ENCODE data around the gene LRRC49. TPM values are rescaled to one million over a fixed set of nuclear protein-coding genes. Genes with fewer than 3 reads are reported as not detected.
"Not testable (repeated sequence)": the region's sequence is repeated elsewhere in the genome, so short reads cannot be mapped to it uniquely, and the experiment has no call there.

Gene LRRC49
- total RNA-seq, 1 donor from 2014 or later: 86.6 TPM

DNA sequence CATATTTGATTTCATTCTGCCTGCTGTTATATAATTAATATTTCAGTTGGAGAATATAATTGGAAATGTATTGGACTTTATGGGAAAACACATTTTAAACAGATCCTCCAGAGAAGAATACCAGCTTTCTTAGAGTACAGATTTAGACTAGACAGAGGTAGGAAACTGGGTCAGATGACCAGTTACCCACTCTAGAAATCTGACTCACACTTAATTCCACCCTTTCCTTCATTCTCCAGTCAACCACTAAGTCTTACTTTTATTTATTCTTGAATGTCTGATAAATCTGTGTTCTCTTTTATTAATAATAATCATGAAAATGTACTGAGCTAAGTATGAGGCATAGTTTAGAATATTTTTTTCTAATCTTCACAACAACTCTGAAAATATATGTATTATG lies 110.7 kb downstream of the LRRC49 start:
- intact Hi-C loops (cut with micrococcal nuclease): no loop called here
- no peaks in the 10 kb centered on the region for H3K27me3 ChIP-seq (ENCODE audit: low read depth)
- TF ChIP-seq, protein P1, sequence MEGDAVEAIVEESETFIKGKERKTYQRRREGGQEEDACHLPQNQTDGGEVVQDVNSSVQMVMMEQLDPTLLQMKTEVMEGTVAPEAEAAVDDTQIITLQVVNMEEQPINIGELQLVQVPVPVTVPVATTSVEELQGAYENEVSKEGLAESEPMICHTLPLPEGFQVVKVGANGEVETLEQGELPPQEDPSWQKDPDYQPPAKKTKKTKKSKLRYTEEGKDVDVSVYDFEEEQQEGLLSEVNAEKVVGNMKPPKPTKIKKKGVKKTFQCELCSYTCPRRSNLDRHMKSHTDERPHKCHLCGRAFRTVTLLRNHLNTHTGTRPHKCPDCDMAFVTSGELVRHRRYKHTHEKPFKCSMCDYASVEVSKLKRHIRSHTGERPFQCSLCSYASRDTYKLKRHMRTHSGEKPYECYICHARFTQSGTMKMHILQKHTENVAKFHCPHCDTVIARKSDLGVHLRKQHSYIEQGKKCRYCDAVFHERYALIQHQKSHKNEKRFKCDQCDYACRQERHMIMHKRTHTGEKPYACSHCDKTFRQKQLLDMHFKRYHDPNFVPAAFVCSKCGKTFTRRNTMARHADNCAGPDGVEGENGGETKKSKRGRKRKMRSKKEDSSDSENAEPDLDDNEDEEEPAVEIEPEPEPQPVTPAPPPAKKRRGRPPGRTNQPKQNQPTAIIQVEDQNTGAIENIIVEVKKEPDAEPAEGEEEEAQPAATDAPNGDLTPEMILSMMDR (IDR thresholded peaks at IDR 0.05; ENCODE audit: borderline replicate concordance): no peak

DNA sequence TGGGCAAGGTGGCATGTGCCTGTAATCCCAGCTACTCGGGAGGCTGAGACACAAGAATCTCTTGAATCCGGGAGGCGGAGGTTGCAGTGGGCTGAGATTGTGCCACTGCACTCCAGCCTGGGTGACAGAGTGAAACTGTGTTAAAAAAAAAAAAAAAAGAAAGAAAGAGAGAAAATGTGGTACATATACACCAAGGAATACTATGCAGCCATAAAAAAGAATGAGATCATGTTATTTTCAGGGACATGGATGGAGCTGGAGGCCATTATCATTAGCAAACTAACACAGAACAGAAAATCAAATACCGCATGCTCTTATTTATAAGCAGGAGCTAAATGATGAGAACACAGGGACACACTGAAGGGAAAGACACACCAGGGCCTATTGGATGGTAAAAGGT lies 111.9 kb downstream of the LRRC49 start:
- DNase-seq; intact Hi-C loops (cut with micrococcal nuclease); H3K27ac ChIP-seq (replicated peaks); H3K27me3 ChIP-seq (ENCODE audit: low read depth); H3K4me1 ChIP-seq; H3K4me3 ChIP-seq; H3K9me3 ChIP-seq (replicated peaks): not testable (repeated sequence)
- H3K36me3 ChIP-seq: peaks cover 11% of the 10 kb centered on the region

More for the DNA sequence above, 110.7 kb downstream of the LRRC49 start:
- Histone ChIP-seq H3K36me3 (peaks cover 23% of the 10 kb centered on the region), H3K4me1 (no peaks in the 10 kb centered on the region), H3K4me3 (no peak overlapping the region), H3K27ac (replicated peaks) (no peak overlapping the region), H3K9me3 (replicated peaks) (peaks cover 14% of the 10 kb centered on the region)
- no peak for DNase-seq

DNA sequence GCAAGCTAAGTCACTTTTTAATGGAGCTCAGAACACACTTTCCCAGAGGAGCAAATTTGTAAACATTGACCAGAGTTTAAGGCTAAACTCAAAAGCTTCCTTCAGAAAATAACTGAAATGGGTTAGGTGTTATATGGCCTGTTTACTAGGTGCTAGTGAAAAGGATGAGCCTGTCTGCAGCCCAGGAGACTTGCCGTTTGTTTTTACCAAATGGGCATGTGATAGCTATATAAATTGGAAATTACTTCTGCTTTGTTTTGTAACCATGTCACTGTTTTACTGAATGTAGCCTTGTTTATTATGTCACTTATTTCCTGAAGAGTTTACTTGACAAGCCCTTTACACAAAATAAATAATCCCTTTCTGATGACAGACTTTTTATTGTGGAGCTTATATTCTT lies 113.3 kb downstream of the LRRC49 start:
- Histone ChIP-seq H3K36me3 (peaks cover 9% of the 10 kb centered on the region), H3K4me1 (peaks cover 3% of the 10 kb centered on the region), H3K4me3 (no peak overlapping the region), H3K27ac (replicated peaks) (no peak overlapping the region), H3K27me3 (ENCODE audit: low read depth) (no peaks in the 10 kb centered on the region), H3K9me3 (replicated peaks) (peaks cover 4% of the 10 kb centered on the region)
- no peak for DNase-seq
- TF ChIP-seq, protein P1 (IDR thresholded peaks at IDR 0.05; ENCODE audit: borderline replicate concordance): no peak
- intact Hi-C loops (cut with micrococcal nuclease): no loop called here

DNA sequence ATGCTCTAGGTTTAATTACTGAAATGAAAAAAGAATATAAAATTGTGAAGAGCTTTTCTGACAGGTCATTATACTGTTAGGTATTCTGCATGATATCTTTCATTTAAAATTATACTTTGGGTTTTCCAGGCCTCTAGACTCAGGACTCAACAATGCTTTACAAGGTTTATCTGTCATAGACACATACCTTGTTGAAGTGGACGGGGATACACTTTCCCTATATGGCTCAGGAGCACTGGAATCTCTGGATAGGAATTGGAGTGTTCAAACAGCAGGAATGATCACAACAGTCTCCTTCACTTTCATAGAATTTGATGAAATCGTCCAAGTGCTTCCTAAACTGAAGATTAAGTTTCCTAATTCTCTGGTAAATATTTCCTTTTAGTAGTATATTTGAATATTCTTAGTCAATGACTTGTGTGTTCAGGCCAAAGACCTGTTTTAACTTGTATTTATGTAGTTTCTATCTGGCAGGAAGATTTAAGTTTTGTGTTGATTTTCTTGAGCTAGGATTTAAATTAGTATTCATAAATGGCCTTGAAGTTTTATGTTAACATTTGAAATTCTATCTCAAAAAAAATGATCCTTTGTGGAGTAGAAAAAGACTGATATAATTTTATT lies 115.7 kb downstream of the LRRC49 start:
- Histone ChIP-seq H3K4me3 (peak overlapping the region; percentile 62), H3K4me1 (peaks cover 8% of the 10 kb centered on the region), H3K9me3 (replicated peaks) (peaks cover 4% of the 10 kb centered on the region), H3K27me3 (ENCODE audit: low read depth) (no peaks in the 10 kb centered on the region), H3K27ac (replicated peaks) (peak overlapping the region; percentile 60), H3K36me3 (peaks cover 8% of the 10 kb centered on the region)
- DNase-seq: no peak
- TF ChIP-seq, protein P1 (IDR thresholded peaks at IDR 0.05; ENCODE audit: borderline replicate concordance): no peak
- intact Hi-C loops (cut with micrococcal nuclease): no loop called here

DNA sequence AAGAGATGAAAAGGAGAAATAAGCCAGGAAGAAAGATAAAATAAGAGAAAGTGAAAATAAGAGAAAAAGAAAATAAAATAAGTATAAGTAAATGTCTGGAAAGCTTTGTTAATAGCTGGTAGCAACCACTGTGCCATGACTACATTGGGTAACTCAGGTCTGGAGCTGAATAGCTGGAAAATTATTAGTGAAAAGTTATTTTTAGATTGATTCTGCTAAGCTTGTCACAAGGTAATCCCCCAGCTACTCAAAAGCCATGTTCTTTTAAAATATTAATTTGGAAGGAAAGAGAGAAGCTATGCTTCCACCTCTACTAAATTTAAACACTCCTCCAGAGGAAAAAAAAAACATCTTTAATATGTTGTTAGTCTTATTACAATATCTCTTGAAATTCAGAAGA lies 117.8 kb downstream of the LRRC49 start:
- peaks cover 8% of the 10 kb centered on the region for H3K4me1 ChIP-seq
- H3K27me3 ChIP-seq (ENCODE audit: low read depth): no peaks in the 10 kb centered on the region
- peaks cover 17% of the 10 kb centered on the region for H3K36me3 ChIP-seq
- intact Hi-C loops (cut with micrococcal nuclease): loop anchor here (10.0 kb wide), 1 partner anchor 94 kb away; no protein-coding TSS in a partner anchor
- DNase-seq: no peak
- H3K9me3 ChIP-seq (replicated peaks): no peaks in the 10 kb centered on the region
- TF ChIP-seq, protein P1 (IDR thresholded peaks at IDR 0.05; ENCODE audit: borderline replicate concordance): no peak
- peak overlapping the region; percentile 60 for H3K27ac ChIP-seq (replicated peaks)
- H3K4me3 ChIP-seq: peak overlapping the region; percentile 62

DNA sequence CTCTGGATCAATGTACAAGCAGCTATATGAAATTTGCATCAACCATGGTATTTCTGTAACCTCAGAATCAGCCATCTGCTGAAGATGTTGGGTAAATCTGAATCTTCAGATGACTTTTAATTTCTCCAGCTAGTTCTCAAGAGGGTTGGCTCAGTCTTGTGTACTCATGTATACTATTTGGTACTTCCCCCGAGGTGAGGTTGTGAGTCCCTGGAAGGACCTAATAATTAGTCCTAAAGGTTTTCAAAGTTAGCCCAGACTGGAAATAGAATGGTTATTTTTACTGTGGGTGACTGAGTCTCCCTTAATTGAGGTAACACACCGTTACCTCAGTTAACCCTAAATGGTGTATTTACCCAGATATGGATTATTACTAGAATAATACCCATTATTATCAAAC lies 118.4 kb downstream of the LRRC49 start:
- Histone ChIP-seq H3K27ac (replicated peaks) (peak overlapping the region; percentile 60), H3K4me3 (peak overlapping the region; percentile 62), H3K27me3 (ENCODE audit: low read depth) (no peaks in the 10 kb centered on the region)

More for the DNA sequence above, 118.4 kb downstream of the LRRC49 start:
- TF ChIP-seq, protein P1 (IDR thresholded peaks at IDR 0.05; ENCODE audit: borderline replicate concordance): no peak
- intact Hi-C loops (cut with micrococcal nuclease): loop anchor here (10.0 kb wide), 1 partner anchor 94 kb away; no protein-coding TSS in a partner anchor
- peaks cover 8% of the 10 kb centered on the region for H3K4me1 ChIP-seq
- no peaks in the 10 kb centered on the region for H3K9me3 ChIP-seq (replicated peaks)
- peaks cover 18% of the 10 kb centered on the region for H3K36me3 ChIP-seq
- DNase-seq: no peak

Measured in left ventricle myocardium inferior (tissue), 1 donor.